ENCODE data around the gene SLCO3A1.

The SLCO3A1 gene

GRCh38 chr15:91853948-91854638, 585 bp downstream of the SLCO3A1 start:
- no peaks in the 10 kb centered on the region for H3K36me3 ChIP-seq (ENCODE audit: control insufficient read depth in 2 of 2, insufficient read depth in 1 of 2, low read length in 2 of 2)
- POLR2A ChIA-PET = interaction anchor here (0.7 to 1.3 kb wide), 3 partner anchors 209 to 583 kb away, joined by 3 read pairs; no protein-coding TSS in a partner anchor
- H3K9me3 ChIP-seq (ENCODE audit: control insufficient read depth, insufficient read depth, low read depth, low read length) = no peaks in the 10 kb centered on the region
- H3K4me3 ChIP-seq (ENCODE audit: low read depth, low read length) = peak overlapping the region; percentile 63
- TF ChIP-seq ZNF548 (tag by site-specific recombination; IDR thresholded peaks at IDR 0.05) (no peak), ZNF398 (tag by site-specific recombination; IDR thresholded peaks at IDR 0.05) (0 out of 2 replicates have a peak, but pooled peaks have one; percentile 3), ZBTB8A (tag by site-specific recombination; IDR thresholded peaks at IDR 0.05) (peak; percentile 80), GLIS2 (tag by site-specific recombination; IDR thresholded peaks at IDR 0.05) (0 out of 2 replicates have a peak, but pooled peaks have one; percentile 16), ZNF121 (tag by site-specific recombination; IDR thresholded peaks at IDR 0.05) (no peak), ZFHX2 (tag by site-specific recombination; conservative IDR thresholded peaks at IDR 0.05) (peak; percentile 46; the same call in 1 of the 2 replicates), ZBTB26 (tag by site-specific recombination; optimal IDR thresholded peaks at IDR 0.05) (peak; percentile 45), TRIM28 (IDR thresholded peaks at IDR 0.05; ENCODE audit: borderline replicate concordance, low read length) (no peak)
- peaks cover 43% of the 10 kb centered on the region for H3K4me1 ChIP-seq (ENCODE audit: control insufficient read depth, insufficient read depth, low read length)
- peak overlapping the region; percentile 79; the same call in 1 of the 2 replicates for H3K27ac ChIP-seq (ENCODE audit: extremely low read depth, low read depth, low read length)
- CTCF ChIA-PET = interaction anchor here (0.6 to 3.8 kb wide), 14 partner anchors 9 to 775 kb away, joined by 3 to 15 read pairs (median 3); no protein-coding TSS in a partner anchor

GRCh38 chr15:91854639-91854990, 1.1 kb downstream of the SLCO3A1 start:
- no peaks in the 10 kb centered on the region for H3K36me3 ChIP-seq (ENCODE audit: control insufficient read depth in 2 of 2, insufficient read depth in 1 of 2, low read length in 2 of 2)
- no peaks in the 10 kb centered on the region for H3K9me3 ChIP-seq (ENCODE audit: control insufficient read depth, insufficient read depth, low read depth, low read length)
- H3K4me3 ChIP-seq (ENCODE audit: low read depth, low read length) = no peak overlapping the region; the same call in 1 of the 2 replicates
- CTCF ChIA-PET = interaction anchor here (1.0 to 3.8 kb wide), 7 partner anchors 10 to 553 kb away, joined by 3 to 15 read pairs (median 6); no protein-coding TSS in a partner anchor
- no peak for TF ChIP-seq ELK4 (IDR thresholded peaks at IDR 0.05; ENCODE audit: borderline replicate concordance, low read depth, low read length)
- POLR2A ChIA-PET = interaction anchor here (1.3 kb wide), 1 partner anchor 224 kb away, joined by 3 read pairs; no protein-coding TSS in a partner anchor
- no peak overlapping the region for H3K27ac ChIP-seq (ENCODE audit: extremely low read depth, low read depth, low read length)
- peaks cover 43% of the 10 kb centered on the region for H3K4me1 ChIP-seq (ENCODE audit: control insufficient read depth, insufficient read depth, low read length)

GRCh38 chr15:91855241-91855640, 1.7 kb downstream of the SLCO3A1 start:
- Histone ChIP-seq H3K4me1 (ENCODE audit: control insufficient read depth, insufficient read depth, low read length) (peaks cover 43% of the 10 kb centered on the region), H3K36me3 (ENCODE audit: control insufficient read depth in 2 of 2, insufficient read depth in 1 of 2, low read length in 2 of 2) (no peaks in the 10 kb centered on the region), H3K4me3 (ENCODE audit: low read depth, low read length) (no peak overlapping the region), H3K27ac (ENCODE audit: extremely low read depth, low read depth, low read length) (no peak overlapping the region), H3K9me3 (ENCODE audit: control insufficient read depth, insufficient read depth, low read depth, low read length) (no peaks in the 10 kb centered on the region)
- CTCF ChIA-PET = interaction anchor here (0.6 to 2.9 kb wide), 9 partner anchors 12 to 798 kb away, joined by 3 to 14 read pairs (median 5); no protein-coding TSS in a partner anchor
- POLR2A ChIA-PET = no interaction called here
- TF ChIP-seq CTCF (tag by site-specific recombination; IDR thresholded peaks at IDR 0.05) = no peak
- TF ChIP-seq ZNF169 (tag by site-specific recombination; IDR thresholded peaks at IDR 0.05) = no peak
- TF ChIP-seq ZNF777 (tag by site-specific recombination; IDR thresholded peaks at IDR 0.05; ENCODE audit: borderline replicate concordance) = no peak
- TF ChIP-seq ZNF311 (tag by site-specific recombination; IDR thresholded peaks at IDR 0.05; ENCODE audit: borderline replicate concordance) = no peak
- TF ChIP-seq ZNF223 (tag by site-specific recombination; IDR thresholded peaks at IDR 0.05) = no peak
- TF ChIP-seq ZBTB49 (tag by site-specific recombination; IDR thresholded peaks at IDR 0.05; ENCODE audit: low read depth) = no peak
- no peak for TF ChIP-seq OSR2 (tag by site-specific recombination; IDR thresholded peaks at IDR 0.05)
- TF ChIP-seq ZNF433 (tag by site-specific recombination; IDR thresholded peaks at IDR 0.05; ENCODE audit: low read depth) = no peak
- TF ChIP-seq ZNF677 (tag by site-specific recombination; IDR thresholded peaks at IDR 0.05) = no peak
- TF ChIP-seq ZNF248 (tag by site-specific recombination; IDR thresholded peaks at IDR 0.05) = no peak
- TF ChIP-seq GFI1B (tag by site-specific recombination; IDR thresholded peaks at IDR 0.05) = no peak
- no peak for TF ChIP-seq ZNF510 (tag by site-specific recombination; IDR thresholded peaks at IDR 0.05; ENCODE audit: insufficient replicate concordance)
